Fibroblast of upper back skin (primary cell): Measurements from ENCODE around the gene CLEC18C.
"Not testable (repeated sequence)": the region's sequence is repeated elsewhere in the genome, so short reads cannot be mapped to it uniquely, and the experiment has no call there.

Experiments used
- DNase-seq: peaks from one replicate; pipeline ENCODE4 v3.0.0-alpha.2; 2013

The CLEC18C gene

DNA sequence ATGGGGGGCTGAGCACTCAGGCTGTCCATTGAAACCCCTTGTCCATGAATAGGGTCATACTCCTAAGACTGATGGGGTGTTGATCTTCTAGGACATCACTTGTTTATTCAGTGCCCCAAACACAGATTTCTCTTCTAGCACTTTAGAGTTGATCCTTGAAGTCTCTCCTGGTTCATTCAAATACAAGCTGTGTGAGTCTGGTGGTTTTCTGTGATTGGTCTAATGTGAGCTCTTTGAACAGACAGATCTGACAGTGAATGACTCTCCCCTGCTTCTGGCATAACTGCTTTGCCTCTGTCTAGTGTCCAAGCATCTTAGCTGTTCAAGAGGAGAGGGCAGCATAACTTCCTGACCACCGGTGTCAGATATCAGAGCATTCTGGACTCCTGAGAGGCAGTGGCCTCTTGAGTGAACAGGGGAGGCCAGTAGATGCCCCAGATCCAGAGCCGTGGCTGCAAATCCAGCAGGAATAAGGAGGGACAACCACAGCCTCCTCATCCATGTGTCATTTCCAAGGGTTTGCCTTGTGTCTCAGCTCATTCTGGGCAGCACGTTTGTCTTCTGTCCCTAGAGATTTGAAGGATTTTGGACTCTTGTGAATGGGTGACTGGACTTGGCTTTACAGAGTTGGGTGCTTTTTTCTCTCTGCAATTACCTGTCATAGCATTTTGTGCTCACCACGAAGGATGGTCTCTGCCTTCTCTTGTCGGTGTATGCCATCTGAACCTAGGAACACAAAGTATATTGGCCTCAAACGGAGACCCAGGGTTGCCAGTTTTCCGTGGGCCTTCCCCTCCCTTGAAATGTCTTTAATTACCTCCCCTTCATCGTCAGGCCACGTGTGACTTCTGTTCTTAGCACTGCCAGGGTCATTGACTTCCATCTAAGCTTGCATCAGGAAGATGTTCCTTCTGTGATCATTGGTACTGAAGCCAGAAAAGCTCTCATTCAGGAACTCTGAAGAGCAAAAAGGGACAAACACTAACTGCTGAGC, 13.9 kb upstream of the CLEC18C start:
- no peak for DNase-seq

DNA sequence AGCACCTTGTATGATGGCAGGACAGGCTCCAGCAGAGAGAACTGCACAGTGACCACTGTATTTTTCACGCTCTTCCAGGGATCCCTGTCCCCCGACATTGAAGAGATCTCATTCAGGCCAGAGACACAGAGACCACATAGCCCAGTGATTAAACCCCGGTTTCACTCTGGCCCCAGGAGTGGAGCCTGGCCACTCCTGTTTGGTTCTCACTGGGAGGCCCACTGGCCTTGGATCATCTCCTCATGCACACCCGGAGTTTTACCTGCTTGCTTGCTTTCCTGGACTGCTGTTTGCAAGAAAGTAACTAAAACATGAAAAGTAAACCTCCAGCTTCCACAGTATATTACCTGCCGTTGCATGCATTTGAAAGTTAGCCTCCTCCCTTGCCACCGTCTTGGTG, 13.2 kb upstream of the CLEC18C start:
- no peak for DNase-seq

- DNase-seq: no peak
Observed at GRCh38 chr16:70160821-70161220, 12.8 kb upstream of the CLEC18C start.

DNA sequence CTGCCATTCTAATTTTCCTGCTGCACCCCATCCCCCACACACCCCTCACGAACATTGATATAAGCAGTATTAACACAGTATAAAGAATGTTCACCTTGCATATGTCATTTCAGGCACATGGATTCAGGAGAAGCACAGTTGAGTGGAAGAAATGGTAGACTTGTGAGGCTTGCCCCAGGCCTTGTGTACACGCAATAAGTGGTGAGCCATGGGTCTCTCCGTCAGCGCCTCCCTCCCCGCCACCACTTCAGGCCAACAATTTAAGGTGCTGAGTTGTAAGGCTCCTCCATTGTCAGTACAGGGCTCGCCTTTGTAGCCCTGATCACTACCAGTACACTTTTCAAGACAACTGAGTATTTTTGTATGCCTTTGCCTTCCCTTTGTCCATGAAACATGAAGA, 12.2 kb upstream of the CLEC18C start:
- no peak for DNase-seq

DNA sequence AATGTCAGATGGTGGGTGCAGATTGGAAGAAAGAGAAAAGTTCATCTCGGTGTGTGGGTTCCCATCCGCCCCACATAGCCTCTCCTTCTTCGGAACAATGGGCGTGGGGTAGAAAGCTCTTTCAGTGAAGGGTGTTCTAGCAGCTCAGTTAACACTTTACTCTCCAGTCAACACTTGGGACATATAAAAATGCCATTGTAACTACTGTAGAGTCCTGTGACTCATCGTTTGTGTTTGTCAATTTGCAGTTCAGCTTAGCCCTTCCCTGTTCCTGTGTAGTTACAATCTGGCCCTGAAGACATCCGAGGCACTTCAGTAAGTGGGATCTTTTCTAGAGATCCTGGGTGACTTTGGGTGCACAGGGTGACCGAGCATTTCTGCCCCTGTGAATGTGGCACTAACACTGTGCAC, 11.5 kb upstream of the CLEC18C start:
- DNase-seq: peak; percentile 31

GRCh38 chr16:70163596-70163995, 10.0 kb upstream of the CLEC18C start:
- DNase-seq: no peak

GRCh38 chr16:70166688-70167087, 6.9 kb upstream of the CLEC18C start:
- not testable (repeated sequence) for DNase-seq

DNA sequence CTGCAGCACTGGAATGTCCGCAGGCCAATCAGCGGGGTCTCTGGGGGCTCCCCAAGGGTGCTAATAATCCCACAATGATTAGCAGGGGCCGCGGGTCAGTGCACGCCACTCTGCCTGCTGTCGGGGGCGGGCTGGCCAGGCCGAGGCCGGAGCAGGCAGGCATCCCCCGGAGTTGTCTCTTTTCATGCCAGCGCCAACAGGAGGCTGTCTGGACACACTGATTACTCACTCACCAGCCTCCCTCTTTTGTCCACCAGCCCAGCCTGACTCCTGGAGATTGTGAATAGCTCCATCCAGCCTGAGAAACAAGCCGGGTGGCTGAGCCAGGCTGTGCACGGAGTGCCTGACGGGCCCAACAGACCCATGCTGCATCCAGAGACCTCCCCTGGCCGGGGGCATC, 329 bp downstream of the CLEC18C start:
- not testable (repeated sequence) for DNase-seq

- not testable (repeated sequence) for DNase-seq
Observed at GRCh38 chr16:70174387-70174932, 873 bp downstream of the CLEC18C start.

DNA sequence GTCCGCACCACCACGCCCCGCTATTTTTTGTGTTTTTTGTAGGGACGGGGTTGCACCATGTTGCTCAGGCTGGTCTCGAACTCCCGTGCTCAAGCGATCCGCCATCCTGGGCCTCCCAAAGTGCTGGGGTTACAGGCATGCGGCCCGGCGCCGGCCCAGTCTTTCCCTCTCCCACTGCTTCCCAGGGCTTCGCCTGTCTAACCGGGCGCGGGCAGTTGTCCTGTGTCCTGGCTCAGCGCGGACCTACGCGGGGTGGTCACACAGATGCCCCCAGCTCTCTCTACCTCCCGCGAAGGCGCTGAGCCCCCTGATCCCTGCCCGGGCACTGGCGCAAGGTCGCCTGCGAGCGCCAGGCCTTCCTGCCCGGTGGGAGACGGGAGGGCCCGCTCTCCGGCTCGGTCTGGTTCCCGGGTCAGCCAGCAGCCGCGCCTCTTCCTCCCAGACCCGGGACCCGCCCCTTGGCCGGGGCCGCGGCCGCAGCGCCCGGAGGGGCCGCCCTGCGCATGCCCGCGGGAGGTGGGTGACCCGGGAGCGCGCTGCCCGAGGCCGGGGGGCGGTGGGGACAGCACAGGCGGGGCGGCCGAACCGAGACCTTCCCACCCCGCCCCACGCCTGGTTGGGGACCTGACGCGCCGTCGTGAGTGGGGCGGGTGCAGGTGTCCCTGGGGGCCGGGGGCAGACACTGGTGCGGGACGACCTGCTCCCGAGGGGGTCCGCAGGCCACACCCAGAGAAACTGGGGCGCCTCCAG, 14.4 kb downstream of the CLEC18C start:
- not testable (repeated sequence) for DNase-seq

DNA sequence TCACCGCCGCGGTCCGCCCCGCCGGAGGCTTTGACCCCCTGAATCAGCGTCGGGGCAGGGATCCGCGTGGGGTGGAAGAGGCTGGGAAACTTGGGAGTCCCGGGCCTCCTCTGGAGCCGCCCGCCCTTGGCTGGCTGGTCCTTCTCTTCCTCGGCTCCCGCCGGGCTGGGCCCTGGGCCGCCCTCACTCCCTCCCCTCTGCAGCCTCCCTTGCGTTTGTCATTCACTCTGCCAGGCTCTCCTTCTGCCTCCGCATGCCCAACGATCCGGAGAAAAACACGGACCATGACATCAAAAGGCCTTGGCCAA, 15.0 kb downstream of the CLEC18C start:
- DNase-seq: not testable (repeated sequence)

GRCh38 chr16:70190574-70190973, 17.0 kb downstream of the CLEC18C start:
- DNase-seq: not testable (repeated sequence)

DNA sequence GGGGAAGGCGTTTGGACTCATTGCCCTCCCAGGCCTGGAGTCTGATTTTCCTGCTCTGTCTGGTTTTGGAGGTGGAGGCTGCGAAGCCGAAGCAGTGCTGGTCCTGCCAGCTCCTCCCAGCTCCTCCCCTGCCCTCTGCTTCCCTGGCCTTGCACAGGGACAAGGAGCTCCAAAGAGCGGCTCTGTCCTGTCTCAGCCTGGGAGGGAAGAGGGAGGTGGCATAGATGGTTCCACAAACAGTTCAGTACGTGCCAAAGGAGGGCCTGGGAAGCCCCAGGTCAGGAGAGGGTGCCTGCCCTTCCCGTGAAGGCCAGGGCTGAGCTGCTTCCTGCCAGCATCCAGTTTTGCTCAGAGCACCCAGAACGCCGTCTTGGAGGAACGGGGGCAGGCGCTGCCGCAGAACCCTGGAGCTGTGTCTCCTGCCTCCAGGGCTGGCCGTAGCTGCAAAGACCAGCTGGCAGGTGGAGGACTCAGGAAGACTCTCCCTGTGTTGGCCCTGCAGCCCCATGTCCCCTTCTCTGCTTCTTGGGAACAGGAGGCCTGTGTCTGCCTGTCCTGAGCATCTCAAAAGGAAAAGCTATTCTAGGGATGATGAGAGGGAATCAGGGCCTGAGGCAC, 23.2 kb downstream of the CLEC18C start:
- not testable (repeated sequence) for DNase-seq

DNA sequence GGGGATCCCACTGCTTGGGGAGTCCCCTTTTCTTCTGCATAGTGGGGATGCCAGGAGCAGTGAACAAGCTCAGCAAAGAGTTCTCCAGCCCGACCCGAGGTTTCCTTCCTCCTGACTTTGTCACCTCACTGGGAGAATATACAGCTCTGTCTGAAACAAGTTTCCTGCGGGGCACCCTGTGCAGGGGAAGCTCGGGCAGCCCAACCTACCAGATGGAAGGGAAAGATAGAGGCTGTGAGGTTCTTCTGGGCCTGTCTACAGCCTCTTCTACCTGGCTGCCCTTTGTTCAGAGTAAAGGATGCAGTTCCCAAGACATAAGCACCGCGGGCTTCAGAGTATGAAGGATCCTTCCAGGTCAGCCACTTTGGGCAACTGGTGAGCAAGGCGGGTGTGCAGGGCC, 24.0 kb downstream of the CLEC18C start:
- DNase-seq: not testable (repeated sequence)

GRCh38 chr16:70198230-70198629, 24.6 kb downstream of the CLEC18C start:
- not testable (repeated sequence) for DNase-seq

GRCh38 chr16:70198666-70199065, 25.1 kb downstream of the CLEC18C start:
- peak; percentile 21 for DNase-seq

DNA sequence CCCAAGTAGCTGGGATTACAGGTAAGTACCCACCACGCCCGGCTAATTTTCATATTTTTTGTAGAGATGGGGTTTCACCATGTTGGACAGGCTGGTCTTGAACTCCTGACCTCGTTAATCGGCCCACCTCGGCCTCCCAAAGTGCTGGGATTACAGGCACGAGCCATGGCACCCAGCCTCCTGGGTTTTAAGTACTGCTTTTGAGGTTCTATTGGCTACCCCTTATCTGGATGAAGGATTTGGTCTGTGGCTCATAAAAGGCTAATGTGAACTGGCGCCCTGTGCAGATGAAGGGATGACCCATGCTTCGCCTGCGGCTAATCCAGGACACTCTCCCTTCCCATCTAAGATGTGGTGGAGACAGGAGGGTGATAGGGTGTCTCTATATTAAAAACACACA, 25.6 kb downstream of the CLEC18C start:
- DNase-seq: not testable (repeated sequence)

- not testable (repeated sequence) for DNase-seq
Observed at GRCh38 chr16:70200063-70200462, 26.5 kb downstream of the CLEC18C start.

GRCh38 chr16:70203508-70203907, 29.9 kb downstream of the CLEC18C start:
- not testable (repeated sequence) for DNase-seq

- not testable (repeated sequence) for DNase-seq
Observed at GRCh38 chr16:70204010-70204409, 30.4 kb downstream of the CLEC18C start.

DNA sequence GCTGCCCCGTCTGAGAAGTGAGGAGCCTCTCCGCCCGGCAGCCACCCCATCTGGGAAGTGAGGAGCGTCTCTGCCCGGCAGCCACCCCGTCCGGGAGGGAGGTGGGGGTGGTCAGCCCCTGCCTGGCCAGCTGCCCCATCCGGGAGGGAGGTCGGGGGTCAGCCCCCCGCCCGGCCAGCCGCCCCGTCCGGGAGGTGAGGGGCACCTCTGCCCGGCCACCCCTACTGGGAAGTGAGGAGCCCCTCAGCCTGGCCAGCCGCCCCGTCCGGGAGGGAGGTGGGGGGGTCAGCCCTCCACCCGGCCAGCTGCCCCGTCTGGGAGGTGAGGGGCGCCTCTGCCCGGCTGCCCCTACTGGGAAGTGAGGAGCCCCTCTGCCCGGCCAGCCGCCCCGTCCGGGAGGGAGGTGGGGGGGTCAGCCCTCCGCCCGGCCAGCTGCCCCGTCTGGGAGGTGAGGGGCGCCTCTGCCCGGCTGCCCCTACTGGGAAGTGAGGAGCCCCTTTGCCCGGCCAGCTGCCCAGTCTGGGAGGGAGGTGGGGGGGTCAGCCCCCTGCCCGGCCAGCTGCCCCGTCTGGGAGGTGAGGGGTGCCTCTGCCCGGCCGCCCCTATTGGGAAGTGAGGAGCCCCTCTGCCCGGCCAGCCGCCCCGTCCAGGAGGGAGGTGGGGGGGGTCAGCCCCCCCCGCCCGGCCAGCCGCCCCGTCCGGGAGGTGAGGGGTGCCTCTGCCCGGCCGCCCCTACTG, 31.2 kb downstream of the CLEC18C start:
- DNase-seq: not testable (repeated sequence)

GRCh38 chr16:70206382-70206781, 32.8 kb downstream of the CLEC18C start:
- DNase-seq: not testable (repeated sequence)
